ENCODE data around the gene GUCY1A1.
"Not testable (repeated sequence)": the region's sequence is repeated elsewhere in the genome, so short reads cannot be mapped to it uniquely, and the experiment has no call there.

The GUCY1A1 gene

GRCh38 chr4:155666344-155667221 is at the start of gene GUCY1A1:
Gene GUCY1A1, plus strand, starts transcription at chr4:155666848. Its CDS starts 30,020 bp downstream, at chr4:155696868.
- Histone ChIP-seq H3K4me3 (peak within 1 kb of the TSS; percentile 42 to 58 (median 43)), H3K27ac (peak within 1 kb of the TSS in 20 of 21 experiments; percentile 53 to 93 (median 79))

- Histone ChIP-seq H3K27ac (no peak overlapping the region), H3K4me3 (no peak overlapping the region)
Measured at GRCh38 chr4:155617296-155617695, 49.4 kb upstream of the GUCY1A1 start.

GRCh38 chr4:155618183-155618838 is 48.3 kb upstream of the GUCY1A1 start:
- Histone ChIP-seq H3K27ac (no peak overlapping the region), H3K4me3 (no peak overlapping the region)

- Histone ChIP-seq H3K27ac (no peak overlapping the region), H3K4me3 (no peak overlapping the region)
Measured at GRCh38 chr4:155620637-155621036, 46.0 kb upstream of the GUCY1A1 start.

GRCh38 chr4:155624478-155624877 is 42.2 kb upstream of the GUCY1A1 start:
- H3K4me3 ChIP-seq: no peak overlapping the region
- no peak overlapping the region for H3K27ac ChIP-seq

- H3K4me3 ChIP-seq: no peak overlapping the region
- no peak overlapping the region for H3K27ac ChIP-seq
Measured at GRCh38 chr4:155626561-155626960, 40.1 kb upstream of the GUCY1A1 start.

- no peak overlapping the region for H3K4me3 ChIP-seq
- peak overlapping the region in 5 of 21 experiments; percentile 0 to 74 (median 74) for H3K27ac ChIP-seq
Measured at GRCh38 chr4:155629183-155629825, 37.3 kb upstream of the GUCY1A1 start.

GRCh38 chr4:155629956-155630355 is 36.7 kb upstream of the GUCY1A1 start:
- H3K4me3 ChIP-seq: no peak overlapping the region
- H3K27ac ChIP-seq: peak overlapping the region in 6 of 21 experiments; percentile 0 to 74 (median 35)

GRCh38 chr4:155632310-155632840 is 34.3 kb upstream of the GUCY1A1 start:
- H3K27ac ChIP-seq: no peak overlapping the region
- no peak overlapping the region for H3K4me3 ChIP-seq

- Histone ChIP-seq H3K4me3 (no peak overlapping the region), H3K27ac (peak overlapping the region in 2 of 21 experiments; percentile 44 to 70)
Measured at GRCh38 chr4:155638195-155638965, 28.3 kb upstream of the GUCY1A1 start.

GRCh38 chr4:155639704-155640523 is 26.7 kb upstream of the GUCY1A1 start:
- no peak overlapping the region for H3K4me3 ChIP-seq
- peak overlapping the region in 9 of 21 experiments; percentile 1 to 72 (median 65) for H3K27ac ChIP-seq

- Histone ChIP-seq H3K27ac (peak overlapping the region in 7 of 21 experiments; percentile 1 to 72 (median 67)), H3K4me3 (no peak overlapping the region)
Measured at GRCh38 chr4:155640751-155641150, 25.9 kb upstream of the GUCY1A1 start.

- no peak overlapping the region for H3K4me3 ChIP-seq
- no peak overlapping the region for H3K27ac ChIP-seq
Measured at GRCh38 chr4:155643087-155643486, 23.6 kb upstream of the GUCY1A1 start.

GRCh38 chr4:155646001-155646400 is 20.6 kb upstream of the GUCY1A1 start:
- H3K4me3 ChIP-seq: no peak overlapping the region
- no peak overlapping the region for H3K27ac ChIP-seq

- H3K27ac ChIP-seq, H3K4me3 ChIP-seq: not testable (repeated sequence)
Measured at GRCh38 chr4:155650785-155651184, 15.9 kb upstream of the GUCY1A1 start.

GRCh38 chr4:155653052-155653451 is 13.6 kb upstream of the GUCY1A1 start:
- no peak overlapping the region for H3K4me3 ChIP-seq
- no peak overlapping the region for H3K27ac ChIP-seq

GRCh38 chr4:155656025-155656424 is 10.6 kb upstream of the GUCY1A1 start:
- Histone ChIP-seq H3K4me3 (no peak overlapping the region), H3K27ac (no peak overlapping the region)

GRCh38 chr4:155657169-155657568 is 9.5 kb upstream of the GUCY1A1 start:
- no peak overlapping the region for H3K4me3 ChIP-seq
- peak overlapping the region in 1 of 21 experiments; percentile 49 for H3K27ac ChIP-seq

Data from skin epidermis (tissue), 12 donors.